ENCODE results near the gene ATG16L1.

DNA sequence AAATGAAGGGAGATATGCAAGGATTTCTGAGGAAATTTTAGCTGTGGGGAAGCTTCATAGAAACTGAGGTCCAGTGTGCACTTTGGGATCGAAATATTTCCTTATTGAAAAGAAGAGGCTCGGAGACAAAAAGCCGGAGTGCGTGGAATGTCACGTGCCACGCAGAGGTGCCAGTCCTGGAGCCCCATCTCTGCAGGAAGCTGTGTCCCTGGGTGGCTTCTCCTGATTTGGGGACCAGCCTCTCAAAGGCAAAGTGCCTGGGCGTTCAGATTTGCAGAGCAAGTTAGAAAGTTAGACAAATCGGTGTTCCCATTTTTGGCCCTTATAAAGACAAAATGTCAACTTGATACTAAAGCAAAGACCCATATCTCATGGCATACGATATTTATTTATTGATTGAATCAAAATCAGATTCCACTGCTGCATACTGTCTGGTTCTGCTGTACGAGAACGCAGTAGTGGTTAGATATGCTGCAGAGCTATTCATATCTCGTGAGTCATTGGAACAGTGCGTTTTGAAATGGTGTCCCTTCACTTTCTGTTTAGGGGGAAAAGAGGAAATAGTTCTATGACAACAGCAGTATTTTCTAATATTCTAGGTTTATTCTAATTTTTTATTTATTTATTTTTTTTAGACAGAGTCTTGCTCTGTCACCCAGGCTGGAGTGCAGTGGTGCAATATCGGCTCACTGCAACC lies 9.1 kb upstream of the ATG16L1 start:
- TF ChIP-seq EZH2 (IDR thresholded peaks at IDR 0.05), result no peak
- TF ChIP-seq POLR2AphosphoS5 (IDR thresholded peaks at IDR 0.05; ENCODE audit: borderline replicate concordance, low read depth, low read length), result no peak
- TF ChIP-seq FOXP2 (optimal IDR thresholded peaks at IDR 0.05; ENCODE audit: control extremely low read depth, extremely low read length, insufficient read depth), result no peak

Data from SK-N-MC (cell line).